ENCODE data around the gene UXS1.

The UXS1 gene

DNA sequence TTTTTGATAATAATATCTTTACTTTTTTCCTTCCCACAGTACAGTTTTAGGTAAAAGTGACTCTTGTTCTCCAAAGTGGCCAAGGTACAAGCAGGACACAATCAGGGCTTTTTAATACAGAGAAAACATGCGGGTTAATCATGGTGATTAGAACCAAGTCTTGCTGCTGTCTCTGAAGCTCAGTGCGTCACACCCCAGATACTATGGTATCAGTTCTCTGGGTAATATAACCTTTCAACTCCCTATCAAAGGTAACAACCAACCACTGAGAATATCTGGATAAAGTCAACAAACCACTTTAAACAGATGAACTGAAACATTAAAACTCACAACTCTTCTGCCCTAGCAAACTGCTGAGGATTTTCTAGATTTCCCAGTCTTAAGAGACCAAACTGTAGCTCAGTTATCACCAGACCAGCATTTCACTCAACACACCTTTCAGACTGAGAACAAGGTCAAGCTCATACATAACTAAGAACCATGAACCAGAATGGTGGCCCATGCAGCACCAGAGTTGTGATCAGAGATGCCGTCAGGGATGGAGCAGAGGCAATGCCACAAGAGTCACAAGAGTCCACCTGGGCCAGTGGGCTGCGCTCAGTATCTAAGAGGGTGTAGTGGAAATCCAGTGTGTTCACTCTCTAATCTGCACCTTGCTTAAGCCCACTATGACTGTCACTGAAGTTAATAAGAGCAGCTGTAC, 103.0 kb downstream of the UXS1 start:
- TF ChIP-seq ZNF274 (IDR thresholded peaks at IDR 0.05; ENCODE audit: low read depth, low read length) (no peak), SUZ12 (IDR thresholded peaks at IDR 0.05; ENCODE audit: extremely low read depth, insufficient read depth, insufficient read length) (no peak), YY1 (IDR thresholded peaks at IDR 0.05; ENCODE audit: insufficient read depth, insufficient read length) (no peak)

DNA sequence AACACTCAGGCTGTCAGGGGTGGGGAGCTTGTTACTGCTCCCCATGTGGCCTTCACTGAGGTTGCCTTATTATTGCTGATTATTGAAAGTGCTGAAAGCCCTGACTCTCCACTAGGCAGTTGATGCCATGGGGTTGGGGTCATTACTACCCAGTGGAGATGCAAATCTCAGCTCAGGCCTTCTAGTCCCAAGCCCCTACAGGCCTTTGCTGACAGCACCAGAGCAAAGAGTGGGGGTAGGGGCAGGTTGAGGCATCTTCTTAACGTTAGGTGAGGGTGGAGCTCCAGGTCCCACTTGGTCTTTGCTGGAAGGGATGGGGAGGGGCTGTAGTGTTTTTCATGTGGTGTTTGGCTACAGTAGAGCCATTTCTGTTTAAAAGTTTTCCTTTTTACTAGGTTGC, 104.5 kb downstream of the UXS1 start:
- no peak overlapping the region for H3K4me3 ChIP-seq (ENCODE audit: insufficient read length, low read depth)
- H3K4me1 ChIP-seq (ENCODE audit: insufficient read depth, insufficient read length), result no peaks in the 10 kb centered on the region
- H3K36me3 ChIP-seq (ENCODE audit: insufficient read depth, insufficient read length, low read length), result peaks cover 24% of the 10 kb centered on the region
- H3K27me3 ChIP-seq (ENCODE audit: insufficient read depth, insufficient read length), result no peaks in the 10 kb centered on the region
- TF ChIP-seq ZNF274 (IDR thresholded peaks at IDR 0.05; ENCODE audit: low read depth, low read length), result no peak
- no peak for TF ChIP-seq SUZ12 (IDR thresholded peaks at IDR 0.05; ENCODE audit: extremely low read depth, insufficient read depth, insufficient read length)
- TF ChIP-seq YY1 (IDR thresholded peaks at IDR 0.05; ENCODE audit: insufficient read depth, insufficient read length), result no peak
- H3K9ac ChIP-seq (ENCODE audit: insufficient read length, low read depth), result no peak overlapping the region
- no peak for DNase-seq (ENCODE audit: low read depth, low spot score)
- no peaks in the 10 kb centered on the region for H3K9me3 ChIP-seq (ENCODE audit: insufficient read depth, low read length)

More for the DNA sequence above, 103.0 kb downstream of the UXS1 start:
- Histone ChIP-seq H3K4me1 (ENCODE audit: insufficient read depth, insufficient read length) (no peaks in the 10 kb centered on the region), H3K9ac (ENCODE audit: insufficient read length, low read depth) (no peak overlapping the region), H3K27me3 (ENCODE audit: insufficient read depth, insufficient read length) (no peaks in the 10 kb centered on the region), H3K4me3 (ENCODE audit: insufficient read length, low read depth) (no peak overlapping the region), H3K9me3 (ENCODE audit: insufficient read depth, low read length) (no peaks in the 10 kb centered on the region), H3K36me3 (ENCODE audit: insufficient read depth, insufficient read length, low read length) (peaks cover 34% of the 10 kb centered on the region)
- no peak for DNase-seq (ENCODE audit: low read depth, low spot score)

GRCh38 chr2:106085181-106085940, 108.7 kb downstream of the UXS1 start:
- Histone ChIP-seq H3K27me3 (ENCODE audit: insufficient read depth, insufficient read length) (no peaks in the 10 kb centered on the region), H3K4me1 (ENCODE audit: insufficient read depth, insufficient read length) (no peaks in the 10 kb centered on the region), H3K4me3 (ENCODE audit: insufficient read length, low read depth) (no peak overlapping the region), H3K36me3 (ENCODE audit: insufficient read depth, insufficient read length, low read length) (no peaks in the 10 kb centered on the region), H3K9me3 (ENCODE audit: insufficient read depth, low read length) (no peaks in the 10 kb centered on the region), H3K9ac (ENCODE audit: insufficient read length, low read depth) (no peak overlapping the region)
- TF ChIP-seq YY1 (IDR thresholded peaks at IDR 0.05; ENCODE audit: insufficient read depth, insufficient read length) (no peak), SUZ12 (IDR thresholded peaks at IDR 0.05; ENCODE audit: extremely low read depth, insufficient read depth, insufficient read length) (no peak), ZNF274 (IDR thresholded peaks at IDR 0.05; ENCODE audit: low read depth, low read length) (no peak)
- no peak for DNase-seq (ENCODE audit: low read depth, low spot score)

DNA sequence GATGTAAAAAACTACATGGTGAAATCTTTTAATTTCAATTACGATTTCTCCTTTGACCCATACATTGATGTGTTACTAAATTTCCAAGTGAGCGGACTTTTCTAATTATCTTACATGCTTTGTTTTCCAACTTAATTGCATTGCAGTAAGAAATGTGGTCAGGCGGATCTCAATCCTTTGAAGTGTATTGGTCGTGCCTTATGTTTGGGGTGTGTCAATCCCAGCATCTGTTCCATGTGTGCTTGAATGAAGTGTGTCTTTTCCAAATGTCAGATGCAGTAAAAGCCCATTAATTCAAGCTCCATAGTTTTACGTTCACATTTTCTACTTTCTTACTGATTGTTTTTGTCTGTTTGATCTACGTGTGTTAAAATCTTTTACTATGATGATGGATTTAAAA, 113.1 kb downstream of the UXS1 start:
- no peak for DNase-seq (ENCODE audit: low read depth, low spot score)
- Histone ChIP-seq H3K36me3 (ENCODE audit: insufficient read depth, insufficient read length, low read length) (no peaks in the 10 kb centered on the region), H3K27me3 (ENCODE audit: insufficient read depth, insufficient read length) (no peaks in the 10 kb centered on the region), H3K9me3 (ENCODE audit: insufficient read depth, low read length) (no peaks in the 10 kb centered on the region), H3K4me3 (ENCODE audit: insufficient read length, low read depth) (no peak overlapping the region), H3K4me1 (ENCODE audit: insufficient read depth, insufficient read length) (no peaks in the 10 kb centered on the region), H3K9ac (ENCODE audit: insufficient read length, low read depth) (no peak overlapping the region)
- TF ChIP-seq ZNF274 (IDR thresholded peaks at IDR 0.05; ENCODE audit: low read depth, low read length) (no peak), SUZ12 (IDR thresholded peaks at IDR 0.05; ENCODE audit: extremely low read depth, insufficient read depth, insufficient read length) (no peak), YY1 (IDR thresholded peaks at IDR 0.05; ENCODE audit: insufficient read depth, insufficient read length) (no peak)

- H3K9me3 ChIP-seq (ENCODE audit: insufficient read depth, low read length), result no peaks in the 10 kb centered on the region
- no peak overlapping the region for H3K4me3 ChIP-seq (ENCODE audit: insufficient read length, low read depth)
- H3K4me1 ChIP-seq (ENCODE audit: insufficient read depth, insufficient read length), result no peaks in the 10 kb centered on the region
- no peak overlapping the region for H3K9ac ChIP-seq (ENCODE audit: insufficient read length, low read depth)
- no peak for DNase-seq (ENCODE audit: low read depth, low spot score)
- no peaks in the 10 kb centered on the region for H3K36me3 ChIP-seq (ENCODE audit: insufficient read depth, insufficient read length, low read length)
- H3K27me3 ChIP-seq (ENCODE audit: insufficient read depth, insufficient read length), result no peaks in the 10 kb centered on the region
- no peak for TF ChIP-seq ZNF274 (IDR thresholded peaks at IDR 0.05; ENCODE audit: low read depth, low read length)
- TF ChIP-seq SUZ12 (IDR thresholded peaks at IDR 0.05; ENCODE audit: extremely low read depth, insufficient read depth, insufficient read length), result no peak
- TF ChIP-seq YY1 (IDR thresholded peaks at IDR 0.05; ENCODE audit: insufficient read depth, insufficient read length), result no peak
Observed at GRCh38 chr2:106078096-106078495, 116.0 kb downstream of the UXS1 start.

- no peak for TF ChIP-seq YY1 (IDR thresholded peaks at IDR 0.05; ENCODE audit: insufficient read depth, insufficient read length)
- no peak overlapping the region for H3K9ac ChIP-seq (ENCODE audit: insufficient read length, low read depth)
- no peaks in the 10 kb centered on the region for H3K9me3 ChIP-seq (ENCODE audit: insufficient read depth, low read length)
- no peaks in the 10 kb centered on the region for H3K4me1 ChIP-seq (ENCODE audit: insufficient read depth, insufficient read length)
- no peaks in the 10 kb centered on the region for H3K27me3 ChIP-seq (ENCODE audit: insufficient read depth, insufficient read length)
- H3K36me3 ChIP-seq (ENCODE audit: insufficient read depth, insufficient read length, low read length), result no peaks in the 10 kb centered on the region
- no peak for DNase-seq (ENCODE audit: low read depth, low spot score)
- no peak overlapping the region for H3K4me3 ChIP-seq (ENCODE audit: insufficient read length, low read depth)
Observed at GRCh38 chr2:106076941-106077340, 117.2 kb downstream of the UXS1 start.

DNA sequence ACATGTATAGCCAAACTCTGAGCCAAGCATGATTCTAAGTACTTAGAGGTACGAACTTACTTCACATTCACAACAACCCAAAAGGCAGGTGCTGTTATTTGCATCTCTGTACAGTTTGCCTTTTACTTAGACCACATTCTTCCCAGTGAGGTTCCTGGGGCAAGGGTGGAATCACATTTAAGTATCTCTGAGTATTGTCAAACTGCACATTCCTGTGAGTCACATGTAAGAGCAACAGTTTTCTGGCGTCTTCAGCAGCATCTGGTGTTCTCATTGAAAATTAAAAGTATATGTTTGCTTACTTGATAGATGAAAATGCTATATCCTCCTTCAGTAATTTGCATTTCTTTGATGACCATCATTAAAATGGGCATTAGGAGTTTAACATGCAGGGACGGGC, 119.1 kb downstream of the UXS1 start:
- H3K36me3 ChIP-seq (ENCODE audit: insufficient read depth, insufficient read length, low read length), result no peaks in the 10 kb centered on the region
- H3K4me1 ChIP-seq (ENCODE audit: insufficient read depth, insufficient read length), result no peaks in the 10 kb centered on the region
- no peaks in the 10 kb centered on the region for H3K27me3 ChIP-seq (ENCODE audit: insufficient read depth, insufficient read length)
- H3K9ac ChIP-seq (ENCODE audit: insufficient read length, low read depth), result no peak overlapping the region
- no peak for TF ChIP-seq ZNF274 (IDR thresholded peaks at IDR 0.05; ENCODE audit: low read depth, low read length)
- no peak for TF ChIP-seq SUZ12 (IDR thresholded peaks at IDR 0.05; ENCODE audit: extremely low read depth, insufficient read depth, insufficient read length)
- TF ChIP-seq YY1 (IDR thresholded peaks at IDR 0.05; ENCODE audit: insufficient read depth, insufficient read length), result no peak
- H3K4me3 ChIP-seq (ENCODE audit: insufficient read length, low read depth), result no peak overlapping the region
- no peaks in the 10 kb centered on the region for H3K9me3 ChIP-seq (ENCODE audit: insufficient read depth, low read length)
- DNase-seq (ENCODE audit: low read depth, low spot score), result no peak

All from NT2/D1 (cell line).